Measurements from ENCODE around the gene TEAD1.

The TEAD1 gene

DNA sequence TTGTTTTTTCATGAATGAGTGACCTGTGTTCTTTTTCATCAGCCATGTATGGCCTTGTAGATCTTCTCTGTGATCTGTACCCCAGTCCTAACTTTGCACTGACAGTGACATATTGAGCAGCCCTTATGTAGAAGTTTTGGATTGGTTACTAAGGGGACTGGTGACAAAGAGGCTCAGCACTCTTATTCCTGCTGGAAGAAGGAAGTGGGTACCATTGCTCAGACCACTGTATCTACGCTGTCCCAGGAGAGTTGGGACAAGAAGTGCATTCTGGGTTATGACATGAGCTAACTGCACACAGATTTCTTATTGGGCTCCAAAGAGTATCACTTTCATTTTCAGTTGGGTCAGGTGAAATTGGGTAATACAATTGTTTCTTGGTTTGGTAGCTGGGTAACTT is 227.1 kb downstream of the TEAD1 start:
- no peak for TF ChIP-seq Cebpa-rat (IDR thresholded peaks at IDR 0.05)
- H3K27ac ChIP-seq = peak overlapping the region in 3 of 11 experiments; percentile 8 to 19 (median 16); a peak in 2 of 22 replicates
- H3K4me1 ChIP-seq = peaks cover 0 to 22% (median 18%) of the 10 kb centered on the region in 10 experiments; a peak in 16 of 20 replicates
- peak overlapping the region in 8 of 11 experiments; percentile 31 to 61 (median 35); a peak in 16 of 22 replicates for H3K4me2 ChIP-seq
- no peaks in the 10 kb centered on the region for H3K27me3 ChIP-seq
- no peaks in the 10 kb centered on the region for H3K36me3 ChIP-seq
- no peaks in the 10 kb centered on the region for H4K20me1 ChIP-seq
- no peak overlapping the region for H3K9ac ChIP-seq
- H3K9me3 ChIP-seq (replicated peaks in 1 of 11) = 0 out of 22 replicates have a peak, but pooled peaks cover 0 to 5% (median 0%) of the 10 kb centered on the region in 11 experiments
- H3K4me3 ChIP-seq = no peak overlapping the region

DNA sequence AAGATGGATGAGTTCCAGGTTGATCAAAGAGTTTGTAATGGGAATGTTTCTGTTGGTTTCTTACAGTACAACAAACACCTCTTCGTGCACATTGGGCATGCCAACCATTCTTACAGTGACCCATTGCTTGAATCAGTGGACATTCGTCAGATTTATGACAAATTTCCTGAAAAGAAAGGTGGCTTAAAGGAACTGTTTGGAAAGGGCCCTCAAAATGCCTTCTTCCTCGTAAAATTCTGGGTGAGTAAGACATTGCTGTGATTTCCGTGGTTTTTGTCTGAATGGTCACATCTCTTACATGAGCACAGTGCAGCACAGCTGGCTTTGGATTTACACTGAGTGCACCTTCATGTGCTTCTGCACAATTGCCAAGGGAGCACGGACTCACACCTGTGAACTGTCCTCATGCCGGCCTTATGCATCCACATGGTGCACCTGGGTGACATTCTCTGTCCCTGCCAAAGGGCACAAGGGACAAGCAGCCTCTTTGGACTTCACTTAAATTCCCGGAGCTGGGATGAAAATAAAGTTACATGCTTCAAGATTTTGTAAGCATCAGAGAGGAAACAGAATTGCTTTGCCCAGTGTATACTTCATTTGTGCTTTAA is 227.8 kb downstream of the TEAD1 start:
- H3K4me2 ChIP-seq = peak overlapping the region in 9 of 11 experiments; percentile 1 to 61 (median 34); a peak in 15 of 22 replicates
- no peak for TF ChIP-seq Cebpa-rat (IDR thresholded peaks at IDR 0.05)
- H3K4me3 ChIP-seq = no peak overlapping the region
- no peaks in the 10 kb centered on the region for H3K27me3 ChIP-seq
- no peak overlapping the region for H3K9ac ChIP-seq
- peaks cover 0 to 22% (median 18%) of the 10 kb centered on the region in 10 experiments; a peak in 16 of 20 replicates for H3K4me1 ChIP-seq
- H3K27ac ChIP-seq = peak overlapping the region in 4 of 11 experiments; percentile 19 to 48 (median 37); a peak in 6 of 22 replicates
- no peaks in the 10 kb centered on the region for H3K36me3 ChIP-seq
- no peaks in the 10 kb centered on the region for H4K20me1 ChIP-seq
- 0 out of 22 replicates have a peak, but pooled peaks cover 0 to 5% (median 0%) of the 10 kb centered on the region in 11 experiments for H3K9me3 ChIP-seq (replicated peaks in 1 of 11)

DNA sequence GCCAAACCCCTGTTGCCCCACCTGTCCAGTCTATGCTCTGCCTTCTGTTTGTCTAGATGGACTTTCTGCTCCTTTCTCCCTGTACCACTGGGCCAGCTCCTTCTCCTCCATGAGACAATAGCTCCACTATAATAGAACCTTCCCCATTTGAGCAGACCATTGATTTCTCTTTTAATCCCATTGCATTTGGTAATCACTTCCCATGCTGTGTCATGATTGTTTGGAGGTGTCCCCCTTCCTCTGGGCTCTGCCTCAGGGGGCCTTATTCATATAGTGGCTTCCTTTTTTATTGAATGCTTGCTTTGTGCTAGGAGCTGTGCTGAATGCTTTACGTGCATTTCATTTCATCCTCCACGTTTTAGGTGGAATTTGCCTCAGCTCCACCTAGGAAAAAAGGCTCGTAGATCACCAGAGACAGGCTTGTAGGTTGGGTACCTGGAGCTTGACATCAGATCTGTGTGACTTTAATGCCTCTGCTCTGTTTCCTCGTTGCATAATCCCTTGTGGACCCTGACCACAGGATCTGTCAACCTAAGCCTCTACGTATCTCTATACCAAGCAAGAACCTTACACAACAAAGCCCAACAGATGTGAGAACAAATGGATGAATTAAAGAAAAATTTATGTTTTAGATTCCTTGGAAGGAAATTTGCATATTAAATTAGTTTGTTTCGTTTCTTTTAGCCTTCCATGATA is 228.7 kb downstream of the TEAD1 start:
- H3K9ac ChIP-seq = no peak overlapping the region
- H3K36me3 ChIP-seq = no peaks in the 10 kb centered on the region
- TF ChIP-seq Cebpa-rat (IDR thresholded peaks at IDR 0.05) = no peak
- H3K4me1 ChIP-seq = peaks cover 0 to 22% (median 18%) of the 10 kb centered on the region in 10 experiments; a peak in 16 of 20 replicates
- H3K27me3 ChIP-seq = no peaks in the 10 kb centered on the region
- H4K20me1 ChIP-seq = no peaks in the 10 kb centered on the region
- H3K27ac ChIP-seq = no peak overlapping the region
- peak overlapping the region in 4 of 11 experiments; percentile 7 to 29 (median 21); a peak in 4 of 22 replicates for H3K4me2 ChIP-seq
- 0 out of 22 replicates have a peak, but pooled peaks cover 0 to 5% (median 0%) of the 10 kb centered on the region in 11 experiments for H3K9me3 ChIP-seq (replicated peaks in 1 of 11)
- H3K4me3 ChIP-seq = no peak overlapping the region

DNA sequence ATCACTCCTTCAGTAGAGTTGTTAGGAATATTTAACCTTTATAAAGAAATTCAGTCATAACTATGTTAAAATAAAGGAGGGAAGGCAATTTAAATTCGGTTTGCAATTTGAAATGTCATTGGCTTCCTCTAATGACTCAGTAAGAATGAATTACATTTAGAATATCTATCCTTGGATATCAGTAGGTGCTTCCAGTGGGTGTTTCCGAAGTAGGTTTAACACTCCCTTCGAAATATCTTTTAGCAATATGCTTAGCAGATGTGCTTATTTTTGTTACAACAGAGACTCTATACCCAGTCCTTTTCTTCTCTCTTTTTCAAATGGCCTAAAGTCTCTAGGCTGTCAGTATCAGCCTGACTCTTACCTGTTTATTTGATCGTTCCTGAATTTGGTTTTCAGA is 231.2 kb downstream of the TEAD1 start:
- no peaks in the 10 kb centered on the region for H4K20me1 ChIP-seq
- H3K9ac ChIP-seq = no peak overlapping the region
- H3K27ac ChIP-seq = no peak overlapping the region
- TF ChIP-seq Cebpa-rat (IDR thresholded peaks at IDR 0.05) = no peak
- H3K4me1 ChIP-seq = peaks cover 0 to 22% (median 18%) of the 10 kb centered on the region in 10 experiments; a peak in 16 of 20 replicates
- no peak overlapping the region for H3K4me2 ChIP-seq
- H3K27me3 ChIP-seq = no peaks in the 10 kb centered on the region
- H3K9me3 ChIP-seq (replicated peaks in 1 of 11) = 0 out of 22 replicates have a peak, but pooled peaks cover 0 to 5% (median 0%) of the 10 kb centered on the region in 11 experiments
- no peak overlapping the region for H3K4me3 ChIP-seq
- no peaks in the 10 kb centered on the region for H3K36me3 ChIP-seq

DNA sequence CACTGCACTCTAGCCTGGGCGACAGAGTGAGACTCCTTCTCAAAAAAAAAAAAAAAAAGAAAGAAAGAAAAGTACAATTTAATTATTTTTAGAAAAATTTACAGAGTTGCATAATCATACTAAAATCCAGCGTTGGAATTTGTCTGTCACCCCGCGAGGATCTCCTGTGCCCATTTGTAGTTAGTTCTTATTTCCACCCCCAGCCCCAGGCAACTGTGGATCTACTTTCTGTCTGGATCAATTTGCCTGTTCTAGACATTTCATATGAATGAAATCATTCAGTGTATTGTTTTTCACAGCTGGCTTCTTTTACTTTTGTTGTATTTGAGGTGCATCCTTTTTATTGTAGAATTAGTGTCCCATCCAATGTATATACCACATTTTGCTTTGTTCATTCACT is 232.3 kb downstream of the TEAD1 start:
- Histone ChIP-seq H3K9ac (no peak overlapping the region), H3K36me3 (no peaks in the 10 kb centered on the region), H3K4me2 (no peak overlapping the region), H3K4me3 (no peak overlapping the region), H4K20me1 (no peaks in the 10 kb centered on the region), H3K27ac (no peak overlapping the region), H3K27me3 (no peaks in the 10 kb centered on the region), H3K9me3 (replicated peaks in 1 of 11) (0 out of 22 replicates have a peak, but pooled peaks cover 0 to 5% (median 0%) of the 10 kb centered on the region in 11 experiments), H3K4me1 (peaks cover 0 to 17% (median 11%) of the 10 kb centered on the region in 10 experiments; a peak in 16 of 20 replicates)
- no peak for TF ChIP-seq Cebpa-rat (IDR thresholded peaks at IDR 0.05)

DNA sequence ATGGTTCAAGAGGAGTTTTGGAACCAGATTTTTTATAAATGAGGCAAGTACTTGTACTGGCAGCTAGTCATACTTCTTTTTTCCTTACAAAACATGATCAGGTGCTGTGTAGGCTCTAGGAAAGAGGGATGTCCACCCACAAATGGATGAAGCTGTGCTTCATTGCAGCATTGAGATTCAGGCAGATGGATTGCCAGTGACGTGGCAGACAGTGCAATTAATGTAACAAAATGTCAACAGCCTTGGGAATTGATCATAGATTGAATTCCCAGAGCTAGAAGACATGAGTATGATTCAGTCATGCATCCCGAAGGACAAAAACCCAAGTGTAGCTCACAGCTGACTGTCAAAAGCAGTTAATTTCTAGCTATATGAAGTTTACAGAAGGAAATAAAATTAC is 235.7 kb downstream of the TEAD1 start:
- H3K27me3 ChIP-seq = no peaks in the 10 kb centered on the region
- TF ChIP-seq Cebpa-rat (IDR thresholded peaks at IDR 0.05) = no peak
- no peak overlapping the region for H3K27ac ChIP-seq
- H3K9me3 ChIP-seq (replicated peaks in 1 of 11) = no peaks in the 10 kb centered on the region
- H3K4me2 ChIP-seq = no peak overlapping the region
- H3K9ac ChIP-seq = no peak overlapping the region
- H3K36me3 ChIP-seq = no peaks in the 10 kb centered on the region
- no peaks in the 10 kb centered on the region for H3K4me1 ChIP-seq
- no peak overlapping the region for H3K4me3 ChIP-seq
- no peaks in the 10 kb centered on the region for H4K20me1 ChIP-seq

DNA sequence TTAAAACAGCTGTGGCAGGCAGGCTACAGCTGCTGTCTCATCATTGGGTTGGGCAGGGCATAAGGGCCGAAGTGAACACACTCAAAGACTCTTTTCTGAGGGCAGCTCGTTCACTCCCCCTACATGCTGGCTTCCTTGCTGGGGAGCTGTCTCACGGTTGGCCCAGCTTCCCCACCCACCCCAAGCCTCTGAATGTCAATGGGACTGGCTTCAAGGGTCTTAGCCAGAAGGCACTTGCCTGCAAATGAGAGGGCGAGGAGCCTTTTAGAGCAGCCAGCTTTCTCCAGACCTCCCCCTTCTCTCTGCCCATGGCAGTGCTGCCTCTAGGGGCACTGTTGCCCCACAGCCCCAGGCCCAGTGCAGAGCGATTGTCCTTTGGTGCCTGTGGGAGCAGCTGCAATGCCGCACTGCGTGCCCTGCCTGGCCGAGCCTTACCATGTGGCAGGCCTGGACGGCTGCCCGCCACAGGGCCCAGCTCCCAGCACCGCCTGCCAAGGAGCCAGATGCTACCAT is 240.2 kb downstream of the TEAD1 start:
- no peak for TF ChIP-seq Cebpa-rat (IDR thresholded peaks at IDR 0.05)
- H3K4me3 ChIP-seq = no peak overlapping the region
- H3K27me3 ChIP-seq = no peaks in the 10 kb centered on the region
- H3K9ac ChIP-seq = no peak overlapping the region
- H3K4me2 ChIP-seq = no peak overlapping the region
- H3K4me1 ChIP-seq = no peaks in the 10 kb centered on the region
- H3K27ac ChIP-seq = no peak overlapping the region
- H3K9me3 ChIP-seq (replicated peaks in 1 of 11) = no peaks in the 10 kb centered on the region
- H3K36me3 ChIP-seq = no peaks in the 10 kb centered on the region
- no peaks in the 10 kb centered on the region for H4K20me1 ChIP-seq

DNA sequence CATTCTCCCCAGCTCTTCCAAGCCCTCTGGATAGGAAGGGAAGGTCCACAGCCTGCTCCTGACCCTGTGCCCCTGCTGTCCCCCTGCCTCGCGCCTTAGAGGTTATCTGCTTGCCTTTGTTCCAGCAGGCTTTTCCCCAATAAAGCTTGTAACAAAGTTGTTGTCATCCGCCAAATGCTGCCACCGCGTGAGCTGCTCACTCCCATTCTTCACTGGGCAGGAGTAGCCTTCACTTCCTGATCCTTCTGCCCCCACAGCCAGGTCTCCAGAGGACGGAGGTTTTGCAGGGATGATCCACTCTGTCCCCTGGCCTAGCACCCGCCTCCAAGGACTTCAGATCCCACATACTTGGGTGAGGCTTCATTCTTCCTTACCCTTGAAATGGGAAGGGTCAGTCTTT is 240.9 kb downstream of the TEAD1 start:
- no peak overlapping the region for H3K27ac ChIP-seq
- H3K27me3 ChIP-seq = no peaks in the 10 kb centered on the region
- no peak for TF ChIP-seq Cebpa-rat (IDR thresholded peaks at IDR 0.05)
- no peaks in the 10 kb centered on the region for H3K9me3 ChIP-seq (replicated peaks in 1 of 11)
- H3K9ac ChIP-seq = no peak overlapping the region
- no peak overlapping the region for H3K4me3 ChIP-seq
- H3K4me2 ChIP-seq = no peak overlapping the region
- H4K20me1 ChIP-seq = no peaks in the 10 kb centered on the region
- no peaks in the 10 kb centered on the region for H3K36me3 ChIP-seq
- H3K4me1 ChIP-seq = no peaks in the 10 kb centered on the region

DNA sequence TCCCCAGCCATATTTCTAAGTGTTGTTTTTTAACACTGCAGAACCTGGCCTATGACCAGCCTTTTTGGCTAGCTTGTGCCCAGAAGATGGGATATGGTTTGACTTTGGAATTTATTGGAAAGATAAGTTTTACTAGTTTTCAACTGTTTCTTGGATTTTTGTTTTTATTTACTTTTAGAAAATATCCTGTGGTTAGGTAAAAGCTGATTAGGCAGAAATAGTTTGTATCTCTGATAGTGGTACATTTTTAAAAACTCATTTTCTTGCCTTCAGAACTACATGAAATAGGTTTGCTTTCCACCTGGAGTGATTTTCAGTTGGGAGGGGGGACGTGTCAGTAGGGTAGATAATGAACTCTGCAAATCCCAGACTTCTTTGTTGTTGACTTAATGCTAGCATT is 243.6 kb downstream of the TEAD1 start:
- no peaks in the 10 kb centered on the region for H3K9me3 ChIP-seq (replicated peaks in 1 of 11)
- H3K4me3 ChIP-seq = no peak overlapping the region

More for the DNA sequence above, 243.6 kb downstream of the TEAD1 start:
- TF ChIP-seq Cebpa-rat (IDR thresholded peaks at IDR 0.05) = no peak
- no peak overlapping the region for H3K9ac ChIP-seq
- no peaks in the 10 kb centered on the region for H4K20me1 ChIP-seq
- no peak overlapping the region for H3K4me2 ChIP-seq
- no peaks in the 10 kb centered on the region for H3K27me3 ChIP-seq
- H3K36me3 ChIP-seq = no peaks in the 10 kb centered on the region
- no peaks in the 10 kb centered on the region for H3K4me1 ChIP-seq
- H3K27ac ChIP-seq = no peak overlapping the region
